SK-N-SH treated with all-trans-retinoic acid at 6 μM for 48 hours (cell line): ENCODE data around the gene PROM1.

Experiments used
- CSRNP3 ChIP-seq: fragments of 250-450 bp; sonication (Bioruptor Pico); IDR thresholded peaks from 2 replicates; pipeline ENCODE4 v1.5.1; 2021; ENCODE audit warnings: mild to moderate bottlenecking, moderate library complexity
- GLIS3 ChIP-seq: fragments of 250-450 bp; sonication (Bioruptor Pico); IDR thresholded peaks from 2 replicates; pipeline ENCODE4 v1.5.0; 2020; ENCODE audit warnings: mild to moderate bottlenecking, moderate library complexity
- ISL1 ChIP-seq: fragments of 250-450 bp; sonication (Bioruptor Pico); IDR thresholded peaks from 2 replicates; pipeline ENCODE4 v2.1.2; 2022; ENCODE audit warnings: mild to moderate bottlenecking, moderate library complexity
- PPARA ChIP-seq: fragments of 250-450 bp; sonication (Bioruptor Pico); IDR thresholded peaks from 2 replicates; pipeline ENCODE4 v1.5.0; 2020; ENCODE audit warnings: mild to moderate bottlenecking, borderline replicate concordance
- ZNF8 ChIP-seq: fragments of 450-650 bp; formaldehyde crosslinking; IDR thresholded peaks from 2 replicates; pipeline ENCODE4 v1.5.0; 2020; ENCODE audit warnings: mild to moderate bottlenecking, moderate library complexity
- TF ChIP-seq, protein P1 (sequence below): fragments of 250-450 bp; sonication (Bioruptor Pico); IDR thresholded peaks from 2 replicates; pipeline ENCODE4 v1.8.0; 2021; ENCODE audit warnings: low read depth, mild to moderate bottlenecking, moderate library complexity, borderline replicate concordance

GRCh38 chr4:16122784-16123183 is 39.0 kb upstream of the PROM1 start:
- TF ChIP-seq ZNF8 (no peak), PPARA (CRISPR knock-in tag) (no peak), ISL1 (CRISPR knock-in tag) (no peak), CSRNP3 (no peak), GLIS3 (CRISPR knock-in tag) (no peak)
- TF ChIP-seq, protein P1, sequence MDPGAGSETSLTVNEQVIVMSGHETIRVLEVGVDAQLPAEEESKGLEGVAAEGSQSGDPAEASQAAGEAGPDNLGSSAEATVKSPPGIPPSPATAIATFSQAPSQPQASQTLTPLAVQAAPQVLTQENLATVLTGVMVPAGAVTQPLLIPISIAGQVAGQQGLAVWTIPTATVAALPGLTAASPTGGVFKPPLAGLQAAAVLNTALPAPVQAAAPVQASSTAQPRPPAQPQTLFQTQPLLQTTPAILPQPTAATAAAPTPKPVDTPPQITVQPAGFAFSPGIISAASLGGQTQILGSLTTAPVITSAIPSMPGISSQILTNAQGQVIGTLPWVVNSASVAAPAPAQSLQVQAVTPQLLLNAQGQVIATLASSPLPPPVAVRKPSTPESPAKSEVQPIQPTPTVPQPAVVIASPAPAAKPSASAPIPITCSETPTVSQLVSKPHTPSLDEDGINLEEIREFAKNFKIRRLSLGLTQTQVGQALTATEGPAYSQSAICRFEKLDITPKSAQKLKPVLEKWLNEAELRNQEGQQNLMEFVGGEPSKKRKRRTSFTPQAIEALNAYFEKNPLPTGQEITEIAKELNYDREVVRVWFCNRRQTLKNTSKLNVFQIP (CRISPR knock-in tag): no peak
